Liver (tissue), 10 donors: ENCODE data around the gene MAP2K4. TPM values are rescaled to one million over a fixed set of nuclear protein-coding genes. Genes with fewer than 3 reads are reported as not detected.

Experiments used
- DNase-seq: peaks from one replicate; pipeline ENCODE4 v3.0.0-alpha.2; 2017; ENCODE audit warnings: low spot score
- H3K27ac ChIP-seq, 2 donors: one replicate each; pipeline ENCODE4 v1.7.0; 2013; ENCODE audit warnings: inconsistent platforms in 2 of 2, low read length in 2 of 2, control low read depth in 1 of 2, low read depth in 1 of 2, mild to moderate bottlenecking in 1 of 2
- H3K27me3 ChIP-seq, 4 donors: one replicate each; pipeline versions ENCODE4 v1.6.1 to v1.7.0; 2013; ENCODE audit warnings: low read length in 3 of 4, inconsistent platforms in 1 of 4, mild to moderate bottlenecking in 1 of 4, moderate library complexity in 1 of 4; ENCODE audit not compliant: control insufficient read depth in 4 of 4, insufficient read depth in 4 of 4
- H3K36me3 ChIP-seq, 4 donors: one replicate each; pipeline versions ENCODE4 v1.6.1 to v1.7.0; 2013; ENCODE audit warnings: low read length in 3 of 4, mild to moderate bottlenecking in 3 of 4, low read depth in 1 of 4, moderate library complexity in 1 of 4; ENCODE audit not compliant: control insufficient read depth in 4 of 4, insufficient read depth in 3 of 4
- H3K4me1 ChIP-seq, 4 donors: one replicate each; pipeline versions ENCODE4 v1.6.1 to v1.7.0; 2013; ENCODE audit warnings: low read length in 3 of 4, mild to moderate bottlenecking in 3 of 4, moderate library complexity in 1 of 4; ENCODE audit not compliant: control insufficient read depth in 4 of 4, insufficient read depth in 4 of 4
- H3K4me3 ChIP-seq, 3 donors: one replicate each; pipeline versions ENCODE4 v1.6.1 to v1.7.0; 2013; ENCODE audit warnings: low read length in 3 of 3, control low read depth in 1 of 3, low read depth in 1 of 3, mild to moderate bottlenecking in 1 of 3
- H3K9ac ChIP-seq, 2 donors: one replicate each; pipeline ENCODE4 v1.7.0; 2013; ENCODE audit warnings: low read length in 2 of 2, mild to moderate bottlenecking in 2 of 2, moderate library complexity in 2 of 2, control low read depth in 1 of 2, low read depth in 1 of 2
- H3K9me3 ChIP-seq, 4 donors: one replicate each; pipeline versions ENCODE4 v1.6.1 to v1.7.0; 2013; ENCODE audit warnings: low read length in 3 of 4; ENCODE audit not compliant: control insufficient read depth in 4 of 4
- ATF3 ChIP-seq: IDR thresholded peaks from 2 replicates; pipeline ENCODE4 v1.6.1; 2016; ENCODE audit warnings: antibody characterized with exemption
- EGR1 ChIP-seq, 2 donors: IDR thresholded peaks; 2 replicates each; pipeline ENCODE4 v1.6.1; 2016 to 2018; ENCODE audit warnings: antibody characterized with exemption in 2 of 2, low read depth in 2 of 2
- FOXA1 ChIP-seq: IDR thresholded peaks from 2 replicates; pipeline ENCODE4 v1.6.1; 2016; ENCODE audit warnings: antibody characterized with exemption
- FOXA2 ChIP-seq: IDR thresholded peaks from 2 replicates; pipeline ENCODE4 v1.6.1; 2016; ENCODE audit warnings: antibody characterized with exemption
- HNF4A ChIP-seq, 2 donors: conservative IDR thresholded peaks; 2 replicates each; pipeline ENCODE4 v1.6.1; 2016; ENCODE audit warnings: antibody characterized with exemption in 2 of 2, mild to moderate bottlenecking in 2 of 2
- HNF4G ChIP-seq: IDR thresholded peaks from 2 replicates; pipeline ENCODE4 v1.6.1; 2016; ENCODE audit warnings: antibody characterized with exemption
- JUND ChIP-seq, 2 donors: IDR thresholded peaks; 2 replicates each; pipeline ENCODE4 v1.6.1; 2016; ENCODE audit warnings: antibody characterized with exemption in 2 of 2
- NR2F2 ChIP-seq: IDR thresholded peaks from 2 replicates; pipeline ENCODE4 v1.6.1; 2016; ENCODE audit warnings: antibody characterized with exemption
- RAD21 ChIP-seq, 2 donors: IDR thresholded peaks; 2 replicates each; pipeline ENCODE4 v1.6.1; 2016; ENCODE audit warnings: antibody characterized with exemption in 2 of 2, mild to moderate bottlenecking in 2 of 2
- REST ChIP-seq: IDR thresholded peaks from 2 replicates; pipeline ENCODE4 v1.6.1; 2016; ENCODE audit warnings: antibody characterized with exemption, mild to moderate bottlenecking
- RXRA ChIP-seq, 2 donors: IDR thresholded peaks; 2 replicates each; pipeline ENCODE4 v1.6.1; 2017 to 2018; ENCODE audit warnings: antibody characterized with exemption in 2 of 2, mild to moderate bottlenecking in 1 of 2
- SP1 ChIP-seq: IDR thresholded peaks from 2 replicates; pipeline ENCODE4 v1.6.1; 2018; ENCODE audit warnings: antibody characterized with exemption, mild to moderate bottlenecking
- TAF1 ChIP-seq: conservative IDR thresholded peaks from 2 replicates; pipeline ENCODE4 v1.6.1; 2016; ENCODE audit warnings: antibody characterized with exemption, mild to moderate bottlenecking
- YY1 ChIP-seq: IDR thresholded peaks from 2 replicates; pipeline ENCODE4 v1.6.1; 2016; ENCODE audit warnings: antibody characterized with exemption, mild to moderate bottlenecking
- WGBS: extraction: QIAGEN DNeasy Blood & Tissue Kit; methylation state at CpG from one replicate; pipeline ENCODE4 v1.1.7; 2013; 5-methylcytosine and 5-hydroxymethylcytosine counted together
- polyA plus RNA-seq, 2 donors: library from polyadenylated mRNA; stranded (reverse) in 1 of 2; unstranded in 1 of 2; fragments of 200-250 nt in 1 of 2; fragments of >200 nt in 1 of 2; fragmentation: Nextera tagmentation in 1 of 2; extraction: Ambion mirVana in 1 of 2; gene quantifications; one replicate each; pipeline versions ENCODE4 v1.2.1 to v1.2.3, GENCODE V29; 2013 to 2015
- small RNA-seq: library from RNA; depleted of rRNA; stranded (forward); fragments of <200 nt; gene quantifications from one replicate; pipeline ENCODE3, GENCODE V24; 2014
- total RNA-seq, 2 donors: library from RNA; depleted of rRNA; stranded (reverse); fragments of >200 nt; gene quantifications; one replicate each; pipeline ENCODE4 v1.2.3, GENCODE V29; 2014
- TF ChIP-seq, protein P1 (sequence below): IDR thresholded peaks from 2 replicates; pipeline ENCODE4 v1.6.1; 2016; ENCODE audit warnings: antibody characterized with exemption
- TF ChIP-seq, protein P2 (sequence below): IDR thresholded peaks from 2 replicates; pipeline ENCODE4 v1.6.1; 2016; ENCODE audit warnings: antibody characterized with exemption
- TF ChIP-seq, protein P3 (sequence below): fragments of 150-350 bp; IDR thresholded peaks from 2 replicates; pipeline ENCODE4 v1.5.1; 2017; ENCODE audit warnings: improper control_type of control experiment, low read depth, low read length; ENCODE audit not compliant: missing input control
- donor health status: healthy.
- donor health status: healthy.
- donor health status: healthy.
- donor health status: healthy.
- donor health status: healthy.

The MAP2K4 gene
- total and polyA plus RNA-seq, 4 donors: 9.2 to 23.8 (median 14.7) TPM

- H3K36me3 ChIP-seq: no peaks in the 10 kb centered on the region
- H3K4me1 ChIP-seq: no peaks in the 10 kb centered on the region
- DNase-seq: no peak
- H3K27me3 ChIP-seq: peaks cover 0 to 5% (median 0%) of the 10 kb centered on the region in 4 donors
- no peak overlapping the region for H3K4me3 ChIP-seq
- TF ChIP-seq SP1: no peak
- TF ChIP-seq, protein P1, sequence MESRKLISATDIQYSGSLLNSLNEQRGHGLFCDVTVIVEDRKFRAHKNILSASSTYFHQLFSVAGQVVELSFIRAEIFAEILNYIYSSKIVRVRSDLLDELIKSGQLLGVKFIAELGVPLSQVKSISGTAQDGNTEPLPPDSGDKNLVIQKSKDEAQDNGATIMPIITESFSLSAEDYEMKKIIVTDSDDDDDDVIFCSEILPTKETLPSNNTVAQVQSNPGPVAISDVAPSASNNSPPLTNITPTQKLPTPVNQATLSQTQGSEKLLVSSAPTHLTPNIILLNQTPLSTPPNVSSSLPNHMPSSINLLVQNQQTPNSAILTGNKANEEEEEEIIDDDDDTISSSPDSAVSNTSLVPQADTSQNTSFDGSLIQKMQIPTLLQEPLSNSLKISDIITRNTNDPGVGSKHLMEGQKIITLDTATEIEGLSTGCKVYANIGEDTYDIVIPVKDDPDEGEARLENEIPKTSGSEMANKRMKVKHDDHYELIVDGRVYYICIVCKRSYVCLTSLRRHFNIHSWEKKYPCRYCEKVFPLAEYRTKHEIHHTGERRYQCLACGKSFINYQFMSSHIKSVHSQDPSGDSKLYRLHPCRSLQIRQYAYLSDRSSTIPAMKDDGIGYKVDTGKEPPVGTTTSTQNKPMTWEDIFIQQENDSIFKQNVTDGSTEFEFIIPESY: no peak
- TF ChIP-seq, protein P2, sequence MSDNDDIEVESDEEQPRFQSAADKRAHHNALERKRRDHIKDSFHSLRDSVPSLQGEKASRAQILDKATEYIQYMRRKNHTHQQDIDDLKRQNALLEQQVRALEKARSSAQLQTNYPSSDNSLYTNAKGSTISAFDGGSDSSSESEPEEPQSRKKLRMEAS: no peak
- TF ChIP-seq REST: no peak
- no peak for TF ChIP-seq NR2F2
- TF ChIP-seq RAD21 (IDR thresholded peaks at IDR 0.05): no peak
- TF ChIP-seq RXRA (IDR thresholded peaks at IDR 0.05): no peak
- no peak for TF ChIP-seq JUND (IDR thresholded peaks at IDR 0.05)
- TF ChIP-seq, protein P3, sequence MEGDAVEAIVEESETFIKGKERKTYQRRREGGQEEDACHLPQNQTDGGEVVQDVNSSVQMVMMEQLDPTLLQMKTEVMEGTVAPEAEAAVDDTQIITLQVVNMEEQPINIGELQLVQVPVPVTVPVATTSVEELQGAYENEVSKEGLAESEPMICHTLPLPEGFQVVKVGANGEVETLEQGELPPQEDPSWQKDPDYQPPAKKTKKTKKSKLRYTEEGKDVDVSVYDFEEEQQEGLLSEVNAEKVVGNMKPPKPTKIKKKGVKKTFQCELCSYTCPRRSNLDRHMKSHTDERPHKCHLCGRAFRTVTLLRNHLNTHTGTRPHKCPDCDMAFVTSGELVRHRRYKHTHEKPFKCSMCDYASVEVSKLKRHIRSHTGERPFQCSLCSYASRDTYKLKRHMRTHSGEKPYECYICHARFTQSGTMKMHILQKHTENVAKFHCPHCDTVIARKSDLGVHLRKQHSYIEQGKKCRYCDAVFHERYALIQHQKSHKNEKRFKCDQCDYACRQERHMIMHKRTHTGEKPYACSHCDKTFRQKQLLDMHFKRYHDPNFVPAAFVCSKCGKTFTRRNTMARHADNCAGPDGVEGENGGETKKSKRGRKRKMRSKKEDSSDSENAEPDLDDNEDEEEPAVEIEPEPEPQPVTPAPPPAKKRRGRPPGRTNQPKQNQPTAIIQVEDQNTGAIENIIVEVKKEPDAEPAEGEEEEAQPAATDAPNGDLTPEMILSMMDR: no peak
- no peak for TF ChIP-seq HNF4A (conservative IDR thresholded peaks at IDR 0.05)
- no peak for TF ChIP-seq FOXA2
- TF ChIP-seq FOXA1: no peak
- no peak for TF ChIP-seq ATF3
- no peak for TF ChIP-seq TAF1
- TF ChIP-seq EGR1 (IDR thresholded peaks at IDR 0.05; ENCODE audit: low read depth in 2 of 2): no peak
- TF ChIP-seq HNF4G: no peak
- TF ChIP-seq YY1: no peak
- H3K9me3 ChIP-seq: peaks cover 0 to 7% (median 1%) of the 10 kb centered on the region in 4 donors
- WGBS: 67% methylated on average over 3 of the region's 3 CpGs
- H3K27ac ChIP-seq: no peak overlapping the region
- no peak overlapping the region for H3K9ac ChIP-seq
These were observed 172.6 kb downstream of the MAP2K4 start for GRCh38 chr17:12193144-12193735.

Small RNA genes lying within 50 kb of the gene (small RNA-seq; reads per million reads assigned to genes)
- 52.2 reads per million, percentile 97 among the genes with 10 or more reads in this experiment for gene MIR744
- gene RNU11-2P: not detected

Other genes starting within 250 kb of the MAP2K4 start
- gene ZNF18, start 23.4 kb upstream of the MAP2K4 start, total RNA-seq: 1 to 10 TPM; 3.7 to 4.5 TPM
- 1 to 10 TPM; 2.1 to 3.2 TPM for gene ZNF18, start 23.4 kb upstream of the MAP2K4 start, polyA plus RNA-seq